ENCODE results near the gene PHLDA2.

PHLDA2 gene

DNA sequence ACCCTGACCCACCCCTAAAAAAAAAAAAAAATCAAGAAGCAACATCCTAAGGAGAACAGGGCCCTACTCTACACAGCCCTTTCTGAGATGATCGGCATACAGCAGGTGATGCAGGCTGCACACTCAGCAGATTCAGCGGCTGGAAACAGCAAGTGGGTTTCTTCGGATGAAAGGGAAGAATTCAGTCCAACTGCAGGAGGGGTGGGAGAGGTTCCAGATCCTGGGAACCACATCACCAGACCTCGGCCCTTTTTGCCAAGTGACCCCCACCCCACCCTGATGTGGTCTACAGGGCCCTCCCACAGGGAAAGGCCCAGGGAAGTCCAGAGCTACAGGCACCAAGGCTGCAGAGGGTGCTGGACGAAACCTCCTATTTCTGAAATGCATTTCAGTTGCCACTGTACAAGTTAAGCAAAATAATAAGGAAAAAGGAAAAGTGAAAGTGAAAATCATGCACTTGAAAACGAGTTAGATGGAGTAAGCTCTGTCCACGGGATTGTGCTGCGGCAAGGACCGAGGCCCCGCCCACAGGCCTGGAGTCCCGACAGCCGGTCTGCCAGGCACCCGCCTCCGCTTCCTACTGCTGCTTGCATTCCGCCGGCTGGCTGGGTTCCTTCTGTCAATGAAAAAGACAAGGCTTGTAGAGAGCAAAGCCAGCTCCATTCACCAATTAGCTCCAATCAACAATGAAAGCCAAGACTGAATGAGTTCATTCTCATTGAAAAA lies 16.0 kb upstream of the PHLDA2 start:
- H3K4me2 ChIP-seq (ENCODE audit: low read length, poor library complexity, severe bottlenecking), result peak overlapping the region; percentile 41
- peaks cover 41 to 60% of the 10 kb centered on the region in 2 experiments for H3K36me3 ChIP-seq (ENCODE audit: control insufficient read depth in 1 of 2, insufficient read depth in 2 of 2, low read depth in 1 of 2, low read length in 2 of 2)
- no peaks in the 10 kb centered on the region for H3K27me3 ChIP-seq (ENCODE audit: control insufficient read depth in 1 of 2, insufficient read depth in 1 of 2, low read length in 2 of 2)
- H4K8ac ChIP-seq (ENCODE audit: low read length), result no peak overlapping the region
- peak overlapping the region; percentile 46 to 70 for H3K18ac ChIP-seq (ENCODE audit: low read depth in 1 of 2, low read length in 2 of 2)
- 40% methylated on average over 14 of the region's 16 CpGs for WGBS
- H3K9ac ChIP-seq (ENCODE audit: low read length), result peak overlapping the region; percentile 86
- H2AFZ ChIP-seq (ENCODE audit: low read depth, low read length), result no peak overlapping the region
- H3K9me3 ChIP-seq (ENCODE audit: control insufficient read depth, low read length), result no peaks in the 10 kb centered on the region
- H3K27ac ChIP-seq (ENCODE audit: low read length, poor library complexity, severe bottlenecking), result peak overlapping the region; percentile 56
- H3K79me1 ChIP-seq (replicated peaks; ENCODE audit: low read length, poor library complexity, severe bottlenecking), result peaks cover 34% of the 10 kb centered on the region
- H2BK15ac ChIP-seq (ENCODE audit: low read depth, poor library complexity, severe bottlenecking), result no peak overlapping the region
- H3K4ac ChIP-seq (ENCODE audit: low read depth in 1 of 2, low read length in 2 of 2), result no peak overlapping the region
- peak; percentile 92 for DNase-seq
- H3K4me1 ChIP-seq (ENCODE audit: control insufficient read depth, insufficient read depth, low read depth, low read length), result peaks cover 50% of the 10 kb centered on the region
- peak overlapping the region; percentile 13 for H2BK120ac ChIP-seq (ENCODE audit: low read depth, low read length)
- no peak overlapping the region for H2BK5ac ChIP-seq (ENCODE audit: low read depth, low read length, poor library complexity, severe bottlenecking)
- no peak overlapping the region for H3K14ac ChIP-seq (ENCODE audit: low read length in 2 of 2)
- peak overlapping the region in 1 of 2 experiments; percentile 75 for H3K4me3 ChIP-seq (ENCODE audit: insufficient read depth in 1 of 2, low read depth in 1 of 2, low read length in 2 of 2)
- no peak overlapping the region for H2AK5ac ChIP-seq (ENCODE audit: low read length, severe bottlenecking)
- peak overlapping the region in 1 of 2 experiments; percentile 22 for H2BK12ac ChIP-seq (ENCODE audit: low read length in 2 of 2)
- H3K23ac ChIP-seq (ENCODE audit: low read length in 2 of 2), result no peak overlapping the region
- H4K91ac ChIP-seq (ENCODE audit: low read length), result no peak overlapping the region

DNA sequence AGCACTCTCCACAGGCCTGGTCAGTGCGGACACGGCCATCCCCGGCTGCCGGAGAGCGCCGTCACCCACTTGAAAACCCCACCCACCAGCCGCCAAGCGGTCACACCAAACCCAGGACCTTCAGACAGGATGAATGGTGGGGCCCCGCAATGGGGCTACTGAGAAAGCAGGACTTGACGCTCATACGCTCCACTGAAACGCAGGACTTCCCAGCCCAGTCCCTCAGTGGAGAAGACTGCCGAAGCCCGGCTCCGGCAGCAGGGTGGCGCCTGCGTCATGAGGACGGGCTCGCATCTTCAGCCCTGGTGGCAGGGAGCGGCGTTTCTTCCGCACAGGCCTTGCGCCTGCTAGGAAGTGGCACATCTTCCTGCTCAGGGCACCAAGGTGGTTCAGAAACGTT lies 15.3 kb upstream of the PHLDA2 start:
- Histone ChIP-seq H3K18ac (ENCODE audit: low read depth in 1 of 2, low read length in 2 of 2) (no peak overlapping the region), H2BK12ac (ENCODE audit: low read length in 2 of 2) (no peak overlapping the region), H3K36me3 (ENCODE audit: control insufficient read depth in 1 of 2, insufficient read depth in 2 of 2, low read depth in 1 of 2, low read length in 2 of 2) (peaks cover 35 to 56% of the 10 kb centered on the region in 2 experiments), H3K4me2 (ENCODE audit: low read length, poor library complexity, severe bottlenecking) (no peak overlapping the region), H3K23ac (ENCODE audit: low read length in 2 of 2) (no peak overlapping the region), H4K91ac (ENCODE audit: low read length) (no peak overlapping the region), H2BK120ac (ENCODE audit: low read depth, low read length) (no peak overlapping the region), H3K4me1 (ENCODE audit: control insufficient read depth, insufficient read depth, low read depth, low read length) (peaks cover 49% of the 10 kb centered on the region), H3K9me3 (ENCODE audit: control insufficient read depth, low read length) (no peaks in the 10 kb centered on the region), H3K14ac (ENCODE audit: low read length in 2 of 2) (no peak overlapping the region), H3K9ac (ENCODE audit: low read length) (peak overlapping the region; percentile 86), H2BK15ac (ENCODE audit: low read depth, poor library complexity, severe bottlenecking) (no peak overlapping the region), H2BK5ac (ENCODE audit: low read depth, low read length, poor library complexity, severe bottlenecking) (no peak overlapping the region), H3K4ac (ENCODE audit: low read depth in 1 of 2, low read length in 2 of 2) (no peak overlapping the region), H2AFZ (ENCODE audit: low read depth, low read length) (no peak overlapping the region), H3K27me3 (ENCODE audit: control insufficient read depth in 1 of 2, insufficient read depth in 1 of 2, low read length in 2 of 2) (no peaks in the 10 kb centered on the region), H2AK5ac (ENCODE audit: low read length, severe bottlenecking) (no peak overlapping the region), H3K4me3 (ENCODE audit: insufficient read depth in 1 of 2, low read depth in 1 of 2, low read length in 2 of 2) (peak overlapping the region in 1 of 2 experiments; percentile 75), H3K79me1 (replicated peaks; ENCODE audit: low read length, poor library complexity, severe bottlenecking) (peaks cover 29% of the 10 kb centered on the region), H4K8ac (ENCODE audit: low read length) (no peak overlapping the region), H3K27ac (ENCODE audit: low read length, poor library complexity, severe bottlenecking) (no peak overlapping the region)
- no peak for DNase-seq
- WGBS, result 96% methylated on average over 24 of the region's 24 CpGs

DNA sequence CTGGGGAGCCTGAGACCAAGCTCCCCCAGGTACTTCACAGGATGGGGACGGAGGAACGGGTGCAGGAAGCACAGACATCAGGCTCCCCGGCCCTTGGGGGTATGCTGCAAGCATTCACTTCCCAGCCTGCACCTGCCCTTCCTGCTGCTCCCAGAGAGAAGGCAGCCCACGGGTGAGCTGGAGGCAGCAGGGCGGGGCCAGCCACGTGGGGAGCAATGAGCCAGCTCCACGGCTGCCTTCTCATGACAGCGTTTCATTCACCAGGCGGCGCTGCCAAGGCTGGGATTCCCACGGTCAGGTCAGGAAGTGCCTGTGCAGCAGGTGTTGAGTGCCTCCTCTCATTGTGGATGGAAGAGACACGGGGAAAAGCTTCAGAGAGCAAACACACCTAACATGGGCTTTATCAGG lies 14.5 kb upstream of the PHLDA2 start:
- no peak overlapping the region for H2BK120ac ChIP-seq (ENCODE audit: low read depth, low read length)
- H3K23ac ChIP-seq (ENCODE audit: low read length in 2 of 2), result no peak overlapping the region
- 90% methylated on average over 12 of the region's 12 CpGs for WGBS
- peaks cover 27 to 53% of the 10 kb centered on the region in 2 experiments for H3K36me3 ChIP-seq (ENCODE audit: control insufficient read depth in 1 of 2, insufficient read depth in 2 of 2, low read depth in 1 of 2, low read length in 2 of 2)
- H3K4me2 ChIP-seq (ENCODE audit: low read length, poor library complexity, severe bottlenecking), result no peak overlapping the region
- peak overlapping the region; percentile 54 for H4K91ac ChIP-seq (ENCODE audit: low read length)
- no peak overlapping the region for H4K8ac ChIP-seq (ENCODE audit: low read length)
- peak overlapping the region in 1 of 2 experiments; percentile 10 for H3K4ac ChIP-seq (ENCODE audit: low read depth in 1 of 2, low read length in 2 of 2)
- H3K14ac ChIP-seq (ENCODE audit: low read length in 2 of 2), result no peak overlapping the region
- peaks cover 46% of the 10 kb centered on the region for H3K4me1 ChIP-seq (ENCODE audit: control insufficient read depth, insufficient read depth, low read depth, low read length)
- no peak overlapping the region for H3K18ac ChIP-seq (ENCODE audit: low read depth in 1 of 2, low read length in 2 of 2)
- H3K9me3 ChIP-seq (ENCODE audit: control insufficient read depth, low read length), result peaks cover 2% of the 10 kb centered on the region
- no peak overlapping the region for H2BK15ac ChIP-seq (ENCODE audit: low read depth, poor library complexity, severe bottlenecking)
- DNase-seq, result no peak
- H3K27me3 ChIP-seq (ENCODE audit: control insufficient read depth in 1 of 2, insufficient read depth in 1 of 2, low read length in 2 of 2), result no peaks in the 10 kb centered on the region
- no peak overlapping the region for H2BK5ac ChIP-seq (ENCODE audit: low read depth, low read length, poor library complexity, severe bottlenecking)
- peaks cover 31% of the 10 kb centered on the region for H3K79me1 ChIP-seq (replicated peaks; ENCODE audit: low read length, poor library complexity, severe bottlenecking)
- no peak overlapping the region for H2AFZ ChIP-seq (ENCODE audit: low read depth, low read length)
- H2AK5ac ChIP-seq (ENCODE audit: low read length, severe bottlenecking), result no peak overlapping the region
- H3K27ac ChIP-seq (ENCODE audit: low read length, poor library complexity, severe bottlenecking), result no peak overlapping the region
- H2BK12ac ChIP-seq (ENCODE audit: low read length in 2 of 2), result no peak overlapping the region
- no peak overlapping the region for H3K4me3 ChIP-seq (ENCODE audit: insufficient read depth in 1 of 2, low read depth in 1 of 2, low read length in 2 of 2)
- H3K9ac ChIP-seq (ENCODE audit: low read length), result no peak overlapping the region

DNA sequence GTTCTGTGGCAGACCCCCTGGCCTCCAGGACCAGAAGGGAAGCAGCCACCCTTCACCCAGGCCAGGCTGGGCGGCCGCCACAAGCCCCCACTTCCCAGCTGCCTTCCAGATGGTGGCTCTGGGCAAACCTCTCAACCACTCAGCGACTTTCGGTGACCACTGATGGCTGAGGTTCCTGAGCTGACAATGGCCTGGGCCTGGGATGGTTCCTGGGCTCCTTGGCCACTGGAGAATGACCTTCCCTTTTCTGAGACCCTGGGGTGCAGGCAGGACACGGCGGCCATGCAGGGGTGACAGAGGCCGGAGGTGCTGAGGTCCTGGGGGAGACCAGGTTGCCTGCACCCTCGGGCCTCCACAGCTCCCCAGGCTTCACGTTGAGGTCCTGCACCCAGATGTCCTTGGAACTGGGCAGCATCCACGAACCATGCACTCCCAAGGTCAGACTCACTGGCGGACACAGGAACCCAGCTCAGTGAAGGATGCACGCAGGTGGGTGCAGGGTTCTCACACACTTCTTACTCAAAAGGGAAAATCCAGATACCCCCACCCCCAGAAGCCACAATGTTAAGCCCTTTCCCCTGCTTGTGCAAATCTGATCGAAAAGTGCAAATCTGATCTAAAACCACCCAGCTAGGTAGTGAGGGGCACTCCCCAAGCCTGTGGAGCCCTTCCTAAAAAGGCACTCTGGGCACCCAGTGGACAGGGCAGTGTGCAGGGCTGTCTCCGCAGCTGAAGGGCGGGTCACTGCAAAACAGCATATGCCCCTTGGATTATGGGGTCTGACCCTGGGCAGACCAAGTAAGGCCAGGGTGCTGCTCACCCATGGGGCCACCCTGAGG lies 13.9 kb upstream of the PHLDA2 start:
- no peak overlapping the region for H3K14ac ChIP-seq (ENCODE audit: low read length in 2 of 2)
- H2AFZ ChIP-seq (ENCODE audit: low read depth, low read length), result no peak overlapping the region
- 92% methylated on average over 15 of the region's 15 CpGs for WGBS
- H2AK5ac ChIP-seq (ENCODE audit: low read length, severe bottlenecking), result no peak overlapping the region
- H3K4me3 ChIP-seq (ENCODE audit: insufficient read depth in 1 of 2, low read depth in 1 of 2, low read length in 2 of 2), result no peak overlapping the region
- peaks cover 45% of the 10 kb centered on the region for H3K4me1 ChIP-seq (ENCODE audit: control insufficient read depth, insufficient read depth, low read depth, low read length)
- H4K91ac ChIP-seq (ENCODE audit: low read length), result peak overlapping the region; percentile 54
- H3K23ac ChIP-seq (ENCODE audit: low read length in 2 of 2), result no peak overlapping the region
- peaks cover 20 to 48% of the 10 kb centered on the region in 2 experiments for H3K36me3 ChIP-seq (ENCODE audit: control insufficient read depth in 1 of 2, insufficient read depth in 2 of 2, low read depth in 1 of 2, low read length in 2 of 2)
- DNase-seq, result no peak
- peak overlapping the region in 1 of 2 experiments; percentile 41 for H2BK12ac ChIP-seq (ENCODE audit: low read length in 2 of 2)
- H3K4me2 ChIP-seq (ENCODE audit: low read length, poor library complexity, severe bottlenecking), result no peak overlapping the region
- peak overlapping the region in 1 of 2 experiments; percentile 10 for H3K4ac ChIP-seq (ENCODE audit: low read depth in 1 of 2, low read length in 2 of 2)
- no peak overlapping the region for H2BK15ac ChIP-seq (ENCODE audit: low read depth, poor library complexity, severe bottlenecking)
- peak overlapping the region in 1 of 2 experiments; percentile 11 for H3K18ac ChIP-seq (ENCODE audit: low read depth in 1 of 2, low read length in 2 of 2)
- no peak overlapping the region for H3K27ac ChIP-seq (ENCODE audit: low read length, poor library complexity, severe bottlenecking)
- H2BK120ac ChIP-seq (ENCODE audit: low read depth, low read length), result no peak overlapping the region
- peaks cover 5% of the 10 kb centered on the region for H3K9me3 ChIP-seq (ENCODE audit: control insufficient read depth, low read length)
- H2BK5ac ChIP-seq (ENCODE audit: low read depth, low read length, poor library complexity, severe bottlenecking), result no peak overlapping the region
- H3K79me1 ChIP-seq (replicated peaks; ENCODE audit: low read length, poor library complexity, severe bottlenecking), result peaks cover 27% of the 10 kb centered on the region
- H3K9ac ChIP-seq (ENCODE audit: low read length), result no peak overlapping the region
- H4K8ac ChIP-seq (ENCODE audit: low read length), result peak overlapping the region; percentile 45
- no peaks in the 10 kb centered on the region for H3K27me3 ChIP-seq (ENCODE audit: control insufficient read depth in 1 of 2, insufficient read depth in 1 of 2, low read length in 2 of 2)
